Measurements from ENCODE around the gene CREB5.

CREB5 gene

GRCh38 chr7:28440055-28440601 is 27.8 kb downstream of the CREB5 start:
- DNase-seq, result no peak

GRCh38 chr7:28442540-28443420 is 30.5 kb downstream of the CREB5 start:
- no peak for DNase-seq

GRCh38 chr7:28446131-28446530 is 33.8 kb downstream of the CREB5 start:
- no peak for DNase-seq

GRCh38 chr7:28447071-28447470 is 34.8 kb downstream of the CREB5 start:
- no peak for DNase-seq

GRCh38 chr7:28448708-28449107 is 36.4 kb downstream of the CREB5 start:
- no peak for DNase-seq

GRCh38 chr7:28452681-28453080 is 40.4 kb downstream of the CREB5 start:
- no peak for DNase-seq

GRCh38 chr7:28455486-28455885 is 43.2 kb downstream of the CREB5 start:
- no peak for DNase-seq

GRCh38 chr7:28456044-28456443 is 43.7 kb downstream of the CREB5 start:
- no peak for DNase-seq

- DNase-seq, result no peak
Measured at GRCh38 chr7:28458732-28459131, 46.4 kb downstream of the CREB5 start.

GRCh38 chr7:28459306-28459705 is 47.0 kb downstream of the CREB5 start:
- DNase-seq, result no peak

GRCh38 chr7:28465697-28466096 is 53.4 kb downstream of the CREB5 start:
- no peak for DNase-seq

- no peak for DNase-seq
Measured at GRCh38 chr7:28466341-28466740, 54.0 kb downstream of the CREB5 start.

- no peak for DNase-seq
Measured at GRCh38 chr7:28466885-28467284, 54.6 kb downstream of the CREB5 start.

GRCh38 chr7:28469562-28469961 is 57.2 kb downstream of the CREB5 start:
- no peak for DNase-seq

GRCh38 chr7:28470344-28470743 is 58.0 kb downstream of the CREB5 start:
- DNase-seq, result no peak

GRCh38 chr7:28472332-28472731 is 60.0 kb downstream of the CREB5 start:
- DNase-seq, result no peak

GRCh38 chr7:28473571-28474281 is 61.4 kb downstream of the CREB5 start:
- no peak for DNase-seq

- no peak for DNase-seq
Measured at GRCh38 chr7:28474282-28474638, 61.9 kb downstream of the CREB5 start.

GRCh38 chr7:28474640-28475039 is 62.3 kb downstream of the CREB5 start:
- no peak for DNase-seq

- DNase-seq, result no peak
Measured at GRCh38 chr7:28477041-28477442, 64.7 kb downstream of the CREB5 start.

- DNase-seq, result peak; percentile 67
Measured at GRCh38 chr7:28478656-28479055, 66.3 kb downstream of the CREB5 start.

- DNase-seq, result no peak
Measured at GRCh38 chr7:28479507-28479947, 67.2 kb downstream of the CREB5 start.

GRCh38 chr7:28480595-28480994 is 68.3 kb downstream of the CREB5 start:
- no peak for DNase-seq
